Neuron (in vitro differentiated cells): Measurements from ENCODE around the gene METRN.

ENCODE experiments used
- H2AFZ ChIP-seq: one replicate; pipeline ENCODE4 v1.6.1; 2013; ENCODE audit warnings: low read depth, mild to moderate bottlenecking, inconsistent platforms, low read length, moderate library complexity
- H3K27me3 ChIP-seq: one replicate; pipeline ENCODE4 v1.6.1; 2013; ENCODE audit warnings: low read length; ENCODE audit not compliant: insufficient read depth
- H3K36me3 ChIP-seq: one replicate; pipeline ENCODE4 v1.6.1; 2013; ENCODE audit warnings: low read length; ENCODE audit not compliant: insufficient read depth
- H3K4me1 ChIP-seq: one replicate; pipeline ENCODE4 v1.6.1; 2013; ENCODE audit warnings: low read length; ENCODE audit not compliant: insufficient read depth
- H3K4me3 ChIP-seq: 2 replicates; pipeline ENCODE4 v1.5.1; 2013; ENCODE audit warnings: mild to moderate bottlenecking, low read length, moderate library complexity
- H3K9me3 ChIP-seq: one replicate; pipeline ENCODE4 v1.6.1; 2013; ENCODE audit warnings: low read length

The METRN gene

DNA sequence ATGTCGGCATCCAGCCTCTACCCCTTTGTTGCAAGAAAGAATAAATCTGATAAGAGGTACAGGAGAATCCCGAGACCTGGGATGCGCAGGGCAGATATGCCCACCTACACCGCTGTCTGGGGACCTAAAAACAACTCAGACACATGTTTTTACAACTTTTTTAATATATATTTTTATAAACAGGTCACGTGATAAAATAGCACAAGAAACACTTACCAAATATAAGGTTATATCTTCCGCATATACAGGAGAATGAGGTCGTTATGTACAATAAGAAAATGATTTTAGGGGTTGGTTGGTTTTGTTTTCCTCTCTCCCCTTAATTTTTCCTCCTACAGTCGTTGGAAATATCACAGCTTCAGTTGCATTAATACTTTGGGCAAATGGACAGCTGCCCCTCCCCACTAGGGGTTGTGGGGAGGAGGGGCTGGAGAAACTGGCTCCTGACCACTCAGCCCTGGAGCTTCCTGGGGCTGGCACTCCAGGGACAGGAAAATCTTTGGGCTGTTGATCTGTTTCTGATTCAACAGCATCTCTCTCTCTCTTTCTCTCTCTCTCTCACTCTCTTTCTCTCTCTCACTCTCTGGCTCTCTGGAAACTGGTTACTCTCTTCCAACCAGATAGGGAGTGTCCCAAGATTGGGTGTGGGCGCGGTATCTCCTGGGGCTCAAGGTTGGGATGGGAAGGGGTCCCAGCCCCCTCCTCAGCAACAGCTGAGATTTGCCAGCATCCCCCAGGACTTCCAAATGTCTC, 22.4 kb upstream of the METRN start:
- no peaks in the 10 kb centered on the region for H3K9me3 ChIP-seq
- H2AFZ ChIP-seq, result no peak overlapping the region
- H3K4me1 ChIP-seq, result peaks cover 7% of the 10 kb centered on the region
- H3K4me3 ChIP-seq, result no peak overlapping the region
- H3K36me3 ChIP-seq, result peaks cover 8% of the 10 kb centered on the region
- H3K27me3 ChIP-seq, result no peaks in the 10 kb centered on the region

DNA sequence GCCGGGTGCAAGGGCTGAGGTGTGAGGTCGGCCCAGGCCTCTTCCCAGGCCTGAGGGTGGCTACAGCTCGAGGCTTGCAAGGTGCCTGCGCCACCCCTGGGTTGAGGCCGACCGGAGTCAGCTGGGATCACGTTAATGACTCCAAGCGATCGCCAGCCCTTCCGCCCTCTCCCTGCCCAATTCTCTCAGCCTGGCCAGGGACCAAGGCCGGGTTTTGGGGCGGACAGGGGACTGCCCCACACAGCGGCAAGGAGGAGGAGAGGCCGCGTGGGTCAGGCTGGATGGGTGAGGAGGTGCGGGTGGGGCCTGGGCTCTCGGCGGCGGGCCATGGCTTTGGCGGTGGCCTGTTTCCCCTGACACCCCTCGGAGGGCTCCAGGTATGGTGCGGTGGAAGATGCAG, 21.6 kb upstream of the METRN start:
- Histone ChIP-seq H3K4me1 (peaks cover 7% of the 10 kb centered on the region), H2AFZ (no peak overlapping the region), H3K9me3 (no peaks in the 10 kb centered on the region), H3K27me3 (no peaks in the 10 kb centered on the region), H3K36me3 (peaks cover 3% of the 10 kb centered on the region), H3K4me3 (no peak overlapping the region)

DNA sequence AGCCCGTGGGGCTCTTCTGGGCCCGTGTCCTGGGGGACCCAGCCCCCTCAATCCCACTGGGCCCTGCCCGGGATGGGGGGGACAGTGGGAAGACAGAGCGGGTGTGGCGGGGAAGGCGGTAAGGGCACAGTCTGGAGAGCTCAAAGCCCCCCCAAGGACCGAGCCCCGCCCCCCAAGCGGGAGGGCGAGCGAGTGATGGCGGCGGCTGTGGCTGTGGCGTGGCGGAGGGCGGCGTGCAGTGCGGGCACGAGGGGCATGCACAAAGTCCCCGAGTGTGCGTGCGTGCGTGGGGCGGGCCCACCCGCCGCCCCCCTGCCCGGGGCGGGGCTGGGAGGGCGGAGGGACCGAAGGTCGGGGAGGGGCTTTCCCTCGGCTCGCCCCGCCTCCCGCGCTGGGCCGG, 21.2 kb upstream of the METRN start:
- Histone ChIP-seq H2AFZ (no peak overlapping the region), H3K9me3 (no peaks in the 10 kb centered on the region), H3K36me3 (peaks cover 3% of the 10 kb centered on the region), H3K4me1 (peaks cover 7% of the 10 kb centered on the region), H3K4me3 (no peak overlapping the region), H3K27me3 (no peaks in the 10 kb centered on the region)

DNA sequence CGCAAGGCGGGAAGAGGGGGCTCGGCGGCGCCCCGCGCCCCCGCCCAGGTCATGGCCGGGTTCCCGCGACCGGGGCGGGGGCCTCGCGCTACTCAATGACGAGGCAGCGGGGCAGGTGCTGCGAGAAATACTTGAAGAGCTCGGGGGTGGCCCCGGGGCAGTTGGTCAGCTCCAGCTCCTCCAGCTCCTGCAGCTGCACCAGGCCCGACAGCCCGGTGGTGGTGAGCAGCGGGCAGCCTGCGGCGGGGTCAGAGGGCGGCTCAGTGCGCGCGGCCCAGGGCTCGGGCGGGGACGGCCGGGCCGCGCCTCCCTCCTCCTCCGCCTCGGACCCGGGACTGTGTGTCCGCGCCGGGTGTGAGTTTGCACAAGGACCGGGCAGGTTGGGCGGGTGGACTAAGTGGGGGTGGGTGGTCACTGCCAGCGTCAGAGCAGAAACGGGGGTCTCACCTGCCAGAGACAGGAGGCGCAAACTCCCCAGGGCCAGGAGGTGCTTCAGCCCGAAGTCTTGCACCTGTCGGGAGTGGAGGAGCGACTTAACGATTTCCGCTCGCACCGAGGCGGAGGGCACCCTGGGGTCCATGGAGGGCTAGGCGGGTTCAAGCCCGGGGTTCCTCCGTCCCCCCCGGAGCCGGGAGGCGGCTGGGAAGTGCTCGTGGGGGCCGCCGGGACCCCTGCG, 20.6 kb upstream of the METRN start:
- no peak overlapping the region for H2AFZ ChIP-seq

DNA sequence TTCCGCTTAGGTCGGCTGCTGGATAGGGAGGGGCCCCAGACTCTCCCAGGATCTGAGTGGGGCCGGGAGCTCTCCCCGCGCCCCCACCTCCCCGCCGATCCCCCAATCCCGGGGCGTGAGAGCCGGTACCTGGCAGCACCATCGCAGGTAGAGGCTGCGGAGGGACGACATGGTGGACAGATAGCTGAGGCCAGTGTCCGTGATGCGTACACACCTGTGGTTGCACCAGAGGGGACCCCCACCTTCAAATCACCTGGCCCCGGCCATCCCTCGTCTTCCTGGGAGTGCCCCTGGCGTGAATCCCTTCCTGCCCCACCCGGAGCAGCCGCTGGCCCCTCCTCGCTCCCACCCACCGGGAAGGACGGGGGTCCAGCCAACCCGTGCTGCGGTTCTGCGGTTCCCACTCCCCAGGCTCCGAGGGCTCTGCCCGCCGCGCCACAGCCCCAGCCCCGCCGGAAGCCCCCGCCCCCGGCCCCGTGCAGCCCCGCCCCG, 20.0 kb upstream of the METRN start:
- Histone ChIP-seq H3K27me3 (no peaks in the 10 kb centered on the region), H3K4me1 (no peaks in the 10 kb centered on the region), H3K9me3 (no peaks in the 10 kb centered on the region), H2AFZ (no peak overlapping the region), H3K36me3 (peaks cover 3% of the 10 kb centered on the region), H3K4me3 (no peak overlapping the region)

More for the DNA sequence above, 20.6 kb upstream of the METRN start:
- H3K9me3 ChIP-seq, result no peaks in the 10 kb centered on the region
- no peaks in the 10 kb centered on the region for H3K27me3 ChIP-seq
- H3K36me3 ChIP-seq, result peaks cover 3% of the 10 kb centered on the region
- peaks cover 4% of the 10 kb centered on the region for H3K4me1 ChIP-seq
- no peak overlapping the region for H3K4me3 ChIP-seq

DNA sequence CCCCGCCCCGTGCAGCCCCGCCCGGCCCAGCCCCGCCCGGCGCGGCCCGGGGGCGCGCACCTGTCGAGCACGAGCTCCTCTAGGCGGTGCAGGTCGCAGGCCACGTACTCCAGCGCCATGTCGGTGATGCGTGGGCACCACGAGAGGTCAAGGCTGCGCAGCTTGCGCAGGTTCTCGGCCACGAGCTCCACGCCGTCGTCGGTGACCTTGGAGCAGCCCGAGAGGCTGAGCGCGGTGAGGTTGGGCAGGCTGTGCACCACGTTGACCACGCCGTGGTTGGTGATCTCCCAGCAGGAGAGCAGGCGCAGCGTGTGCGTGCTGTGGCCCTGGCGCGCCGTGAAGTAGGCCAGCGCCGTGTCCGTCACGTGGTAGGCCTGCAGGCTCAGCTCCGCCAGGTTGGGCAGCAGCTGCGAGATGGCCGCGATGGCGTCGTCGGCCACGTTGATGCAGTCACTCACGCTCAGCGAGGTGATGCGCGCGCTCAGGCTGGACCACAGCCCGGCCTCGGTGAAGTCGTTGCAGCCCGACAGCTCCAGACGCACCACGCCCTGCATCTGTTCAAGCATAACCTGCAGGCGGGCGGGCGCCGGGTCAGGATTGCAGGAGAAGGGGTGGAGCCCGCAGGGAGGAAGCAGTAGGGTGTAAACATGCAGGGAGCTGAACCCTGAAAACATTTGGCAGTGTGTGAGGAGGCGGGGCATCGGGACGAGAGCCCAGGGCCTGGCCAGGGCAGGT, 19.4 kb upstream of the METRN start:
- Histone ChIP-seq H3K9me3 (no peaks in the 10 kb centered on the region), H3K36me3 (peaks cover 3% of the 10 kb centered on the region), H3K27me3 (no peaks in the 10 kb centered on the region), H3K4me3 (no peak overlapping the region), H3K4me1 (peaks cover 2% of the 10 kb centered on the region), H2AFZ (no peak overlapping the region)

DNA sequence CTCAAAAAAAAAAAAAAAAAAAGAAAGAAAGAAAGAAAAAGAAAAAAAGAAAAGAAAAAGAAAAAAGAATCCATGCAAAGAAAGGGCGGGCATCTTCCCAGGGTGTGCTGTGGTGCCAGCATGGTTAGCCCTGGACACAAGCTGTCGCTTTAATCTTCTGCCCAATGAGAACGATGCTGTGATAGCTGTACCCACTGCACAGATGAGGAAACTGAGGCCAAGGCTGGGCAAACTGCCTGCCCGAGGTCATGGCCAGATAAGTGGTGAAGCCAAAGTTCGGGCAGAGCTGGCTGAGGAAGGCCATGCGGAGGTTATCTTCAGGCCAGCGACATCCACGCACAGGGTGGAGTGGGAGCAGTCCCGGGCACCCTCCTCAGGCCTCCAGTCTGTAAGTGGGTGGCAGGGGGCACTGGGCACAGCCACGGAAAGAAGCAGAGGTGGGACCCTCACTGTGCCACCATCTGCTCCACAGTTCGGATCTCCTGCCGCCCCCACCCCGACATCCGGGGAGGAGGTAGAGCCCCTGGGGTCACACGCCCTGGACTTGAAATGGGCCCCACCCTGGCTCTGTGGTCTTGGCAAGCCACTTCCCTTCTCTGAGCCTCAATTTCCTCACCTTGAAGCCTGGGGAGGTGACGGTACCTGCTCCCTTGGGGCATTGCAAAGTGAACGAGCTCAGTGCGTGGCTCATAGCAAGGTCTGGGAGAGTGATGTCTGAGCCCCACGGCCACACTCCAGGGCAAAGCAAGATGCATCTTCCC, 15.8 kb upstream of the METRN start:
- Histone ChIP-seq H2AFZ (no peak overlapping the region), H3K36me3 (peaks cover 3% of the 10 kb centered on the region), H3K4me1 (peaks cover 15% of the 10 kb centered on the region), H3K4me3 (no peak overlapping the region), H3K9me3 (no peaks in the 10 kb centered on the region), H3K27me3 (no peaks in the 10 kb centered on the region)

DNA sequence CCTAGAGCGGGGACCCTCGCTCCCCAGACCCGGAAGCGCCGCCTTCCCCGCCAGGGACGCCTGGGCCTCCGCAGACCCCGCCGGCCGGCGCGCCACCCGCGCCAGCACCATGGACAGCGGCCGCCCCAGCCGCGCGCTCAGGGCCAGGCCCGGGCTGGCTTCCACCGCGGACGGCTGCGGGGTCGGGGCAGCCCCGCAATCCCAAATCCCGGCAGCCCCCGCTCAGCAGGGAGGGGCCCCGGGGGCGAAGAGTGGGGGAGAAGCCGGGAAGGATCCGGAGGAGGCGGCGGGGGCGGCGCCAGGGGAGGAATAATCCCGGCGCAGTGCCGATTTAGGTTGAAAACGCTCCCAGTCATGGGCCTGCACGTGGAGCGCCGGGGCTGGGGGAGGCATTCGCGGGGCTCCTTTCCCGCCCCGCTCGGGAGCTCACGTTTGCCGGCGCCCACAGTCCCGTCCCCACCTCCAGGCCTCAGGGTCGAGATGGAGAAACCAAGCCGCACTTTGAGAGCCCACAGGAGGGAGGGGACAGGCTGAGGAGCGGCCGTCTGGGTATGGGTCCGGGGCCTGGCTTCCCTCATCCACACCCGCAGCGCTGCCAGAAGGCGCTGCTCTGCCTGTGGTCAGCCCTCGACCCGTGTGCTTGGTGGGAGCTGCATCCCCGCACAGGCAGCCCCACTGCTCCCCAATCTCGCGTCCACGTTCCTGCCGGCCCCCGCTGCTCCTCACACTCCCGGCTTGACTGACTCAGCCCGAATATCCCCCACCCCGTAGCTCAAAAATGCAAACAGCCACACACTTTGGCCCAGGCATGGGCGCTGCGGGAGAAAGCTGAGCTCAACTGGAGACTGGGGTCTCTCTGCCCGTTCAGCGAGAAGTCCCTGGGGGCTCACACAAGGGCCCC, 14.0 kb upstream of the METRN start:
- peaks cover 24% of the 10 kb centered on the region for H3K4me1 ChIP-seq

DNA sequence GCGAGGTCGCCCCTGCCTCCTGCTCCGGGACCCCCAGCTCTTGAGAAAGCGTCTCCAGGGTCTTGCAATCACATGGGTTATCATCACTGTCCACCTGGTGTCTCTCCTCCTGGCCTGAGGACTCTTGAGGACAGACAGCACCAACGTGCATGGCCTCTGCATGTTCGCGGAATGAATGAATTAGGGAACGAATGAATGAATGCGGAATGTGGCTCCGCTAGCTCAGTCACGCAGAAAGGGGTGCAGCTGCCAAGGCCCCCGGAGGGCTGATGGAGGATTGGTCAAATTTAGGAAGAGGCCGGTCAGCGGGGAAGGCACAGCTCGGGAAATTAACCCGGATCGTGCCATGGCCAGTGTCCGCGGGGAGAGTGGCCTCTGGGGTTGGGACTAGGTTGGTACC, 12.6 kb upstream of the METRN start:
- Histone ChIP-seq H3K9me3 (no peaks in the 10 kb centered on the region), H3K4me3 (no peak overlapping the region), H3K36me3 (no peaks in the 10 kb centered on the region), H2AFZ (no peak overlapping the region), H3K27me3 (no peaks in the 10 kb centered on the region), H3K4me1 (peaks cover 36% of the 10 kb centered on the region)

More for the DNA sequence above, 14.0 kb upstream of the METRN start:
- H3K9me3 ChIP-seq, result no peaks in the 10 kb centered on the region
- no peak overlapping the region for H2AFZ ChIP-seq
- peaks cover 3% of the 10 kb centered on the region for H3K36me3 ChIP-seq
- H3K4me3 ChIP-seq, result peak overlapping the region; percentile 4
- no peaks in the 10 kb centered on the region for H3K27me3 ChIP-seq

DNA sequence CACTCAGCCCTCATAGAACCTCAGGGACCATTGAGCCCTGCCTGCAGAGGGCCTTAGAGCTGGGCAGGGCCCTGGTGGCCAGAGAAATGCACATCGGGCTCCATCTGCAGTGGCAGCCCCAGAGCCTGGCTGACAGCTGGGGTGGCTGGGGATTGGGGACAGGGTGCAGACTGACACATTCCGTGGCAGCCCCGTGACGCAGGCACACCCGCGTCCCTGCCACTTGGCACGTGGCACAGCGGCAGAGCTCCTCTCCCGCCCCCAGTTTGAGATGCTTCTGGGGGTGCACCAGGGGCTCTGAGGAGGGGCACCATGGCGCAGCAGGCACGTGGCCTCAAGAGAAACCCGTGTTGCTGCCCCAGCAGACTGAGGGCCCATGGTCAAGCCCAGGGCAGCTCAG, 11.5 kb upstream of the METRN start:
- Histone ChIP-seq H3K9me3 (no peaks in the 10 kb centered on the region), H3K27me3 (no peaks in the 10 kb centered on the region), H3K4me3 (no peak overlapping the region)

DNA sequence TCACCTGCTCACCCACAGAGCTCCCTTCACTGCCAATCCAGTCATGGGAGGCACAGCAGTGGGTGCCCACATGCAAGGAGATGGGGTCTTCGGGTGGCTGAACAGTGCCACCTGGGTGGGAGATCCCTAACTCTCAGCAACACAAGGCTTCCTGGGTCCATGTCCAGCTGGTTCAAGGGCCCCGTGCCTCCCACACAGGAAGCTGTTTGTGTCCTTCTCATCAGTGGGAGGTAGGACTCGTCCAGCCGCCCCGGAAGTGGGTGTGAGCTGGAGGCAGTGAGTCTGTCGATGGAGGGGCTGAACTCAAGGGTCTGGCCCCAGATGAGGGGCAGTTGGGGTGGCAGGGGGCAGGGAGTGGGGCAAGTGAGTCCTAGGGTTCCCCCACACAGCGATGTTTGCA, 10.9 kb upstream of the METRN start:
- Histone ChIP-seq H3K4me1 (peaks cover 46% of the 10 kb centered on the region), H3K9me3 (no peaks in the 10 kb centered on the region), H3K27me3 (no peaks in the 10 kb centered on the region), H3K4me3 (peak overlapping the region; percentile 59), H2AFZ (no peak overlapping the region), H3K36me3 (no peaks in the 10 kb centered on the region)

More for the DNA sequence above, 11.5 kb upstream of the METRN start:
- Histone ChIP-seq H3K4me1 (peaks cover 39% of the 10 kb centered on the region), H2AFZ (no peak overlapping the region), H3K36me3 (no peaks in the 10 kb centered on the region)
